ENCODE data around the gene KIRREL3. TPM values are rescaled to one million over a fixed set of nuclear protein-coding genes. Genes with fewer than 3 reads are reported as not detected.

KIRREL3 gene
- total RNA-seq, 1 donor from 2014 or later = 0.82 TPM

DNA sequence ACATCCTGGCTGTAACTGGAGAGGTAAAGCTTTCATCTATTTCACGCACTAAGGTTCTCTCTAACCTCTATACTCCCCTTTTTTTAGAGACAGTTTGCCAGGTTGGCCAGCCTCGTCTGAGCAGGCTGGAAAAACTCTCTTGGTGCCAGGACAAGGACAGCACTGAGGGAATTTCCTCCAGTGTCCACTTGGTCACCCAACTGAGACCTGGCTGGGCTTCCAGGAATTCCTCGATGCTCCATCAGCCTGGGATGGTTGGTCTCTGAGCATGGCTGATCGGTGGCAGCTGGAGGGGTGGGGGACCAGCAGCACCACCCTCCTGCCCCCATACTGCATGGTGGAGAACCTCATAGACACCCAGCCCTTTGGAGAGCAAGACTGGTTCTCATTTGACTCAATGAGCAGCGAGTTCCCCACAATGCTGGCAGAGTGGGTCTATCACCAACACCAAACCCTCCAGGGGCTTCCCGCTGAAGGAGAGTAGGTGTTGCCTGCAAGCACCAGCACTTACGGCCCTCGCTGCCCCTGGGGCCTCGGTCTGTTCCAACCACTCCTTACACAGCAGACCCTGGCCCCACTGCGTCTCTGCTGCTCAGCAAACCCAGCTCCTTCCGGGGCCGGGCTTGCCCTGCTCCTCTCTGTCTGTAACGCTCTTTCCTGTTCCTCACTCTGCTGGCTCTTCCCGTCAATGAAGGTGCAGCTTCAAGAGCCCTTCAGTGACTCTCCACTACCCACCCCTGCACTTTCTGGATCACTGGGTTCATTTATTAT, 522.9 kb downstream of the KIRREL3 start:
- no peak for TF ChIP-seq CTCF (conservative IDR thresholded peaks at IDR 0.05)
- Mint-ChIP-seq H3K36me3 (ENCODE audit: low read depth) (no peaks in the 10 kb centered on the region), H3K27me3 (ENCODE audit: low read depth) (no peaks in the 10 kb centered on the region), H3K4me1 (peaks cover 41% of the 10 kb centered on the region), H3K9me3 (no peaks in the 10 kb centered on the region), H3K4me3 (no peak overlapping the region), H3K27ac (ENCODE audit: unreplicated experiment) (no peak overlapping the region)
- DNase-seq (ENCODE audit: low read depth, low spot score) = no peak

DNA sequence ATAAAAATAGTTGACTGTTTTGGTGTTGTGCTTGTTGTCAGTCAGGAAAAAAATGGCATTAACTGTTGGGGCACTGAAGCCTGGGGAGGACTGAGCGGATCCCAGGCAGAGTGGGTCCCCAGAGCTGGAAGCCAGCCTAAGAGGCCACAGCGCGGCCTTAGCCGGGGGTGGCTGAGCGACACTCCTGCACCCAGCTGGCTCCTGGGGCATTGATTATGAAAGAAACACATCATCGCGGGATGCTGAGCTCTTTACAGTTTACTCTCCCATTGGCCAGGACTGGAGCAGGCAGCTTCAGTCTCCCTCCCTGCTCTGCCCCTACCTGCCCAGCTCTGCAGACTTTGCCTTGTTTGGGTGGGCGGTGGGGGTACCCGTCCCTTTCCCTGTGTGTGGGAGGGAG, 523.6 kb downstream of the KIRREL3 start:
- DNase-seq (ENCODE audit: low read depth, low spot score) = no peak
- Mint-ChIP-seq H3K36me3 (ENCODE audit: low read depth) (no peaks in the 10 kb centered on the region), H3K4me3 (no peak overlapping the region), H3K4me1 (peaks cover 46% of the 10 kb centered on the region), H3K9me3 (no peaks in the 10 kb centered on the region), H3K27ac (ENCODE audit: unreplicated experiment) (peak overlapping the region; percentile 22), H3K27me3 (ENCODE audit: low read depth) (no peaks in the 10 kb centered on the region)
- no peak for TF ChIP-seq CTCF (conservative IDR thresholded peaks at IDR 0.05)

DNA sequence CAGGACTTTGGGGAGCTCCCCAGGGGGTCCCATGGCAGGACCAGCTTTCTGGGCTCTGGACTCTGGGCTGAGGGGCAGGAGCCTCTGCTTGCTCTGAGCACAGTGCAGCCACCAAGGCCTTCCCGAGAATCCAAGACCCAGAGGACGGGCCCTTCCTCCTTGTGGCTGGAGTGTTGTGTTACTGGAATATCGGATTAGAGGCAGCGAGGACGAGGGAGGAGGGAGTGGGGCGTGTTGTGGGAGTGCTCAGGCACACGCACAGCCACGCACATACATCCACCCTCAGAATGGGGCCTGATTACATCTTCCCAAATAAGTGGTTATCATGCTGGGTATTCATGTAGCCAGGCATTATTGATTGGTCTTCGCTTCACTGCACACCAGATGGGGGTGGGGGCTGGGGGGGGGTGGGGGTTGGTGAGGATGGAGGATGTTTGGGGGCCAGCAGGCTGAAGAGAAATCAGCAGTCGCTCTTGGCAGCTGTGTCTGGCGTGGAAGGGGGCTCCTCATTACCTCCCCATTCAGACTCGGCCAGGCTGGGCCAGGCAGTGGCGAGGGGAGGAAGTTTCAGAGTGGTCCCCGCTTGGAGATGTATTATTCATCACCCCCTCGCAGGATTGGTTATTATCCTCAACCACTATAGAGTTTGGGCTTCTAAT, 524.2 kb downstream of the KIRREL3 start:
- no peaks in the 10 kb centered on the region for H3K9me3 Mint-ChIP-seq
- H3K4me1 Mint-ChIP-seq = peaks cover 46% of the 10 kb centered on the region
- TF ChIP-seq CTCF (conservative IDR thresholded peaks at IDR 0.05) = no peak
- no peak overlapping the region for H3K4me3 Mint-ChIP-seq
- peak overlapping the region; percentile 22 for H3K27ac Mint-ChIP-seq (ENCODE audit: unreplicated experiment)
- no peak for DNase-seq (ENCODE audit: low read depth, low spot score)
- no peaks in the 10 kb centered on the region for H3K36me3 Mint-ChIP-seq (ENCODE audit: low read depth)
- no peaks in the 10 kb centered on the region for H3K27me3 Mint-ChIP-seq (ENCODE audit: low read depth)

DNA sequence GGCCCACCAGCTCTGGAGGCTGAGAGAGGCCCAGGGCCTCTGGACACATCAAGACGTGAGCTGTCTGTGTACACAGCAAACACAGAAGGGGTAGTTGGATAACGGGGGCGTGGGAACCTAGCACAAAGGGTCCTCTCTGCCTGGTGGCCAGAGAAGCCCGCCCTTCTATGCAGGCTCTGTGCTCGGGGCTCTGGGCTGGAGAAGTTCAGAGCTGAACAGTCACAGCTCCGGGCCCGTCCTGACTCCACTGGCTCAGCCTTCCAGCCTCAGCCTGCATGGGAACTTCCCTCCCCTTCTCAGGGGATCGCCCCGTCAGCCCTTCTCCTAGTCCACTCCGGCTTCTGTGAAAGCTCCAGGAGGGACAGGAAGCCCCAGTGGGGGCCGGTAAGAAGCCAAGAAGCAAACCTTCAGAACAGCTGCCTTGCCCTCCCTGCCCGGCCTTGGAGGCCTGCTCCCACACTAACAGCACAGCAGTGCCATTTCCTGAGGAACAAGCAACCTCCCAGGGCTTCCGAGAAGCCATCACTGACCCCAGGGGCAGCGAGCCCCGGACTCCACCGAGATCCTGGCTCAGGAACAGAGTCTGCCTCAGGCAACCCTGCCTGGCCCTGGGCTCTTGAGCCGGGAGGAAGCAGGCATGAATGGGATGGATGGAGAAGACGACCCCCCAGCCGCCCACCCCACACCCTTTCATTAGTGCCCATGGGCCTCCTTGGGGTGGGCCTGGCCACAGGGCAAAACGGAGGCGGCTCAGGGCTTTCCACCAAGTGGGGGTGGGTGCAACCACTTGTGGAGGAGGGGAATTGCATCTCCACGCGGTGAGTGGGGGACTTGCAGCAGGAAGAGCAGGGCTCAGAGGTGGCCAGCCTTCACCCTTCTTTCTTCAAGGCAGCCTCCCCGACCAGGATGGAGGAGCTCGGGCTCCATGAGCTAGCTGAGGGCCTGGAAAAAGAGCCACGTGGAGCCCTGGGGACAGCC, 525.3 kb downstream of the KIRREL3 start:
- TF ChIP-seq CTCF (conservative IDR thresholded peaks at IDR 0.05) = no peak
- Mint-ChIP-seq H3K36me3 (ENCODE audit: low read depth) (no peaks in the 10 kb centered on the region), H3K9me3 (no peaks in the 10 kb centered on the region), H3K4me3 (no peak overlapping the region), H3K27me3 (ENCODE audit: low read depth) (no peaks in the 10 kb centered on the region), H3K27ac (ENCODE audit: unreplicated experiment) (peak overlapping the region; percentile 57), H3K4me1 (peaks cover 40% of the 10 kb centered on the region)
- no peak for DNase-seq (ENCODE audit: low read depth, low spot score)

- H3K4me3 Mint-ChIP-seq = no peak overlapping the region
- H3K9me3 Mint-ChIP-seq = no peaks in the 10 kb centered on the region
- H3K27ac Mint-ChIP-seq (ENCODE audit: unreplicated experiment) = peak overlapping the region; percentile 57
- DNase-seq (ENCODE audit: low read depth, low spot score) = no peak
- H3K36me3 Mint-ChIP-seq (ENCODE audit: low read depth) = no peaks in the 10 kb centered on the region
- H3K27me3 Mint-ChIP-seq (ENCODE audit: low read depth) = no peaks in the 10 kb centered on the region
- TF ChIP-seq CTCF (conservative IDR thresholded peaks at IDR 0.05) = no peak
- peaks cover 31% of the 10 kb centered on the region for H3K4me1 Mint-ChIP-seq
Measured at GRCh38 chr11:126474220-126474619, 526.4 kb downstream of the KIRREL3 start.

Measured in neural crest cell (in vitro differentiated cells).